ENCODE results near the gene SLC29A4. TPM values are rescaled to one million over a fixed set of nuclear protein-coding genes. Genes with fewer than 3 reads are reported as not detected.

Gene SLC29A4
- total RNA-seq, 1 experiment from 2014 or later: 24.5 TPM

DNA sequence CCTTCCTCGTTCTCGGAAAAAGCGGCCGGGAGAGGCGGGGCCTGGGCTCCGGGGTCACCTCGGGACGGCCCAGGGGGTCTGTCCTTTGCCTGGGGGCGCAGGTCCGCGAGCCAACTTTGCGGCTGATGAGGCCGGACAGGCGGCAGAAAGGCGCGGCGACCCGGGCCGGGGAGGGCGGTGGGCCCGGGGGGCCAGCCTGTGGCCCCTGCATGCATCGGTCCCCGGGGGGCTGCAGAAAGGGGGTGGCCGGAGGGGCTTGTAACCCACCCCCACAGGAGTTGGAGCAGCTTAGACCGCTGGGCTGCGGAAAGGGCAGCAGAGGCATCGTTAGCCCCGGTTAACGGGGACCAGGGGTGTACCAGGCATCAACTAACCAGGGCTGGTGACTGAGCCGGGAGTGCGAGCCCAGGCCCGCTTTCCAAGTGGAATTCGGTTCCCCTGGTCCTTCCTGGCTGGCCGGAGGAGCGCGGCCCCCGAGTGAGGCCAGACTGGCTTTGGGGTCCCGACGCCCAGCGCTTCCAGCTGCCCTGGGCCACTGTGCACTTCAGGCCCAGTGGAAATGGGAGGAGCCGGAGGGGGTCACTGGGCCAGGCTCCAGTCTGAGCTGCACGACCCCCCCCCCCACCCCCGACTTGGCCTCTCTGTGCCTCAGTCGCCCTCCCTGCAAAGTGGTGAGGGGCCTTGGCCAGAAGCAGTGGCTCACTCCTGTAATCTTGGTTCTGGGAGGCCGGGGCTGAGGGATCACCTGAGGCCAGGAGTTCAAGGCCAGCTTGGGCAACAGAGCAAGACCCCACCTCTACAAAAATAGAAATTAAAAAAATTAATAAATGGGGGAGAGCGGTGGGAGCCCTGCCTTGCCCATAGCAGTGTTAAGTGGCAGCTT is 919 bp downstream of the SLC29A4 start:
- Histone ChIP-seq H3K4me2 (ENCODE audit: low read length) (peak overlapping the region; percentile 86), H3K79me2 (ENCODE audit: insufficient read depth, low read length) (no peaks in the 10 kb centered on the region), H3K4me1 (ENCODE audit: control insufficient read depth in 1 of 2, insufficient read depth in 2 of 2, low read length in 2 of 2) (peaks cover 12 to 22% of the 10 kb centered on the region in 2 experiments), H3K9me2 (ENCODE audit: insufficient read depth) (no peaks in the 10 kb centered on the region), H3K27ac (ENCODE audit: low read depth, low read length) (peak overlapping the region; percentile 40; the same call in 1 of the 2 replicates), H3K9ac (ENCODE audit: low read length) (peak overlapping the region; percentile 53), H3K27me3 (ENCODE audit: insufficient read depth, low read length) (no peaks in the 10 kb centered on the region), H3K4me3 (replicated peaks in 1 of 2; ENCODE audit: low read depth in 1 of 2, low read length in 2 of 2) (peak overlapping the region; percentile 48 to 62), H3K36me3 (ENCODE audit: control insufficient read depth in 1 of 2, insufficient read depth in 2 of 2, low read length in 2 of 2) (0 out of 4 replicates have a peak, but pooled peaks cover 0 to under 1% of the 10 kb centered on the region in 2 experiments), H3K9me3 (ENCODE audit: control insufficient read depth in 1 of 2, insufficient read depth in 1 of 2, low read depth in 1 of 2, low read length in 2 of 2) (no peaks in the 10 kb centered on the region), H2AFZ (ENCODE audit: low read depth, low read length, poor library complexity, severe bottlenecking) (no peak overlapping the region), H4K20me1 (ENCODE audit: insufficient read depth) (no peaks in the 10 kb centered on the region)
- TF ChIP-seq POLR2AphosphoS5 (IDR thresholded peaks at IDR 0.05; ENCODE audit: low read depth, low read length): no peak
- no peak for TF ChIP-seq POLR2A (IDR thresholded peaks at IDR 0.05; ENCODE audit: borderline replicate concordance, extremely low read depth, insufficient read depth, insufficient read length)
- no peak for TF ChIP-seq SRF (IDR thresholded peaks at IDR 0.05; ENCODE audit: low read depth)
- TF ChIP-seq MAX (IDR thresholded peaks at IDR 0.05): no peak
- no peak for TF ChIP-seq CEBPB (IDR thresholded peaks at IDR 0.05; ENCODE audit: low read depth)
- TF ChIP-seq ZBTB33 (IDR thresholded peaks at IDR 0.05; ENCODE audit: extremely low read depth, insufficient replicate concordance, low read length): no peak
- TF ChIP-seq JUND (IDR thresholded peaks at IDR 0.05): no peak
- no peak for TF ChIP-seq ZNF274 (IDR thresholded peaks at IDR 0.05; ENCODE audit: low read depth, low read length)
- no peak for TF ChIP-seq ELF1 (IDR thresholded peaks at IDR 0.05; ENCODE audit: borderline replicate concordance, low read depth)
- TF ChIP-seq, protein P1, sequence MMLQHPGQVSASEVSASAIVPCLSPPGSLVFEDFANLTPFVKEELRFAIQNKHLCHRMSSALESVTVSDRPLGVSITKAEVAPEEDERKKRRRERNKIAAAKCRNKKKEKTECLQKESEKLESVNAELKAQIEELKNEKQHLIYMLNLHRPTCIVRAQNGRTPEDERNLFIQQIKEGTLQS (IDR thresholded peaks at IDR 0.05): no peak
- no peak for TF ChIP-seq RAD21 (IDR thresholded peaks at IDR 0.05; ENCODE audit: low read depth)
- no peak for TF ChIP-seq CBX3 (IDR thresholded peaks at IDR 0.05; ENCODE audit: low read depth)
- TF ChIP-seq, protein P2, sequence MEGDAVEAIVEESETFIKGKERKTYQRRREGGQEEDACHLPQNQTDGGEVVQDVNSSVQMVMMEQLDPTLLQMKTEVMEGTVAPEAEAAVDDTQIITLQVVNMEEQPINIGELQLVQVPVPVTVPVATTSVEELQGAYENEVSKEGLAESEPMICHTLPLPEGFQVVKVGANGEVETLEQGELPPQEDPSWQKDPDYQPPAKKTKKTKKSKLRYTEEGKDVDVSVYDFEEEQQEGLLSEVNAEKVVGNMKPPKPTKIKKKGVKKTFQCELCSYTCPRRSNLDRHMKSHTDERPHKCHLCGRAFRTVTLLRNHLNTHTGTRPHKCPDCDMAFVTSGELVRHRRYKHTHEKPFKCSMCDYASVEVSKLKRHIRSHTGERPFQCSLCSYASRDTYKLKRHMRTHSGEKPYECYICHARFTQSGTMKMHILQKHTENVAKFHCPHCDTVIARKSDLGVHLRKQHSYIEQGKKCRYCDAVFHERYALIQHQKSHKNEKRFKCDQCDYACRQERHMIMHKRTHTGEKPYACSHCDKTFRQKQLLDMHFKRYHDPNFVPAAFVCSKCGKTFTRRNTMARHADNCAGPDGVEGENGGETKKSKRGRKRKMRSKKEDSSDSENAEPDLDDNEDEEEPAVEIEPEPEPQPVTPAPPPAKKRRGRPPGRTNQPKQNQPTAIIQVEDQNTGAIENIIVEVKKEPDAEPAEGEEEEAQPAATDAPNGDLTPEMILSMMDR (IDR thresholded peaks at IDR 0.05 in 2 of 3, conservative IDR thresholded peaks at IDR 0.05 in 1 of 3; ENCODE audit: borderline replicate concordance in 1 of 3, insufficient read depth in 1 of 3, low read depth in 2 of 3, low read length in 2 of 3): no peak
- no peak for TF ChIP-seq TCF7L2 (IDR thresholded peaks at IDR 0.05; ENCODE audit: borderline replicate concordance, extremely low read depth, insufficient read depth, insufficient read length)
- TF ChIP-seq, protein P3, sequence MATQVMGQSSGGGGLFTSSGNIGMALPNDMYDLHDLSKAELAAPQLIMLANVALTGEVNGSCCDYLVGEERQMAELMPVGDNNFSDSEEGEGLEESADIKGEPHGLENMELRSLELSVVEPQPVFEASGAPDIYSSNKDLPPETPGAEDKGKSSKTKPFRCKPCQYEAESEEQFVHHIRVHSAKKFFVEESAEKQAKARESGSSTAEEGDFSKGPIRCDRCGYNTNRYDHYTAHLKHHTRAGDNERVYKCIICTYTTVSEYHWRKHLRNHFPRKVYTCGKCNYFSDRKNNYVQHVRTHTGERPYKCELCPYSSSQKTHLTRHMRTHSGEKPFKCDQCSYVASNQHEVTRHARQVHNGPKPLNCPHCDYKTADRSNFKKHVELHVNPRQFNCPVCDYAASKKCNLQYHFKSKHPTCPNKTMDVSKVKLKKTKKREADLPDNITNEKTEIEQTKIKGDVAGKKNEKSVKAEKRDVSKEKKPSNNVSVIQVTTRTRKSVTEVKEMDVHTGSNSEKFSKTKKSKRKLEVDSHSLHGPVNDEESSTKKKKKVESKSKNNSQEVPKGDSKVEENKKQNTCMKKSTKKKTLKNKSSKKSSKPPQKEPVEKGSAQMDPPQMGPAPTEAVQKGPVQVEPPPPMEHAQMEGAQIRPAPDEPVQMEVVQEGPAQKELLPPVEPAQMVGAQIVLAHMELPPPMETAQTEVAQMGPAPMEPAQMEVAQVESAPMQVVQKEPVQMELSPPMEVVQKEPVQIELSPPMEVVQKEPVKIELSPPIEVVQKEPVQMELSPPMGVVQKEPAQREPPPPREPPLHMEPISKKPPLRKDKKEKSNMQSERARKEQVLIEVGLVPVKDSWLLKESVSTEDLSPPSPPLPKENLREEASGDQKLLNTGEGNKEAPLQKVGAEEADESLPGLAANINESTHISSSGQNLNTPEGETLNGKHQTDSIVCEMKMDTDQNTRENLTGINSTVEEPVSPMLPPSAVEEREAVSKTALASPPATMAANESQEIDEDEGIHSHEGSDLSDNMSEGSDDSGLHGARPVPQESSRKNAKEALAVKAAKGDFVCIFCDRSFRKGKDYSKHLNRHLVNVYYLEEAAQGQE (IDR thresholded peaks at IDR 0.05; ENCODE audit: low read depth): no peak
- TF ChIP-seq SP1 (IDR thresholded peaks at IDR 0.05; ENCODE audit: low read depth): no peak
- no peak for TF ChIP-seq EZH2phosphoT487 (IDR thresholded peaks at IDR 0.05; ENCODE audit: borderline replicate concordance)
- TF ChIP-seq FOSL1 (IDR thresholded peaks at IDR 0.05; ENCODE audit: low read depth): no peak
- DNase-seq (ENCODE audit: low read depth, low spot score) (no peak), ATAC-seq (peak; percentile 12)
- RAD21 ChIA-PET (ENCODE audit: low non-redundant PET in 1 of 2, low total read pairs in 2 of 2, uncharacterized antibody in 2 of 2, unreplicated experiment in 2 of 2): no interaction called here
- no TSS peak for BruUV-seq (replicated peaks)
- POLR2A ChIA-PET: no interaction called here
- intact Hi-C loops (cut with micrococcal nuclease): no loop called here
- CTCF ChIA-PET: interaction anchor here (2.0 kb wide), 1 partner anchor 43 kb away, joined by 16 read pairs; no protein-coding TSS in a partner anchor
